MM.1S (cell line): ENCODE measurements around the gene FHIT.

Source experiments
- CTCF ChIP-seq: fragments of 300-600 bp; sonication (generic); IDR thresholded peaks from 2 replicates; pipeline ENCODE4 v1.5.1; 2016; ENCODE audit warnings: antibody characterized with exemption, low read length, mixed read lengths
- EZH2 ChIP-seq: fragments of 300-600 bp; sonication (generic); optimal IDR thresholded peaks from 2 replicates; pipeline ENCODE3; 2017; ENCODE audit warnings: low read depth, mild to moderate bottlenecking, antibody characterized with exemption, low read length, mixed read lengths
- EZH2phosphoT487 ChIP-seq: fragments of 300-600 bp; sonication (generic); IDR thresholded peaks from 2 replicates; pipeline ENCODE4 v1.6.1; 2018; ENCODE audit warnings: antibody characterized with exemption, low read length

- TF ChIP-seq CTCF = no peak
- TF ChIP-seq EZH2phosphoT487 = no peak
- no peak for TF ChIP-seq EZH2
These were observed 296.2 kb downstream of the FHIT start for GRCh38 chr3:60955034-60955433.
